ENCODE data around the gene HBD.

The HBD gene

DNA sequence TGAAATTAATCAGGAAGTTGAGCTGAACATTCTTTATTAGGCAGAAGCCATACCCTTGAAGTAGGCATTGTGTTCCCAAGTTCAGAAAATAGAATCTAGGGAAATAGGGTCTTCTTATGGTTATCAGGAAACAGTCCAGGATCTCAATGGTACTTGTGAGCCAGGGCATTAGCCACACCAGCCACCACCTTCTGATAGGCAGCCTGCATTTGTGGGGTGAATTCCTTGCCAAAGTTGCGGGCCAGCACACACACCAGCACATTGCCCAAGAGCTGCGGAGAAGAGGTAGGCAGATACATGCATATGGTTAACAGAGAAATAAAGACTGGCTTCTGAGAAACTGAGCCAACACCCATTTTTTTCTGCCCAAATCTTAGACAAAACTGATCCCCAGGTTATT is 1.5 kb downstream of the HBD start:
- no peak overlapping the region for H3K4me3 ChIP-seq (ENCODE audit: low read depth, low read length)
- DNase-seq (ENCODE audit: low read depth) = no peak

DNA sequence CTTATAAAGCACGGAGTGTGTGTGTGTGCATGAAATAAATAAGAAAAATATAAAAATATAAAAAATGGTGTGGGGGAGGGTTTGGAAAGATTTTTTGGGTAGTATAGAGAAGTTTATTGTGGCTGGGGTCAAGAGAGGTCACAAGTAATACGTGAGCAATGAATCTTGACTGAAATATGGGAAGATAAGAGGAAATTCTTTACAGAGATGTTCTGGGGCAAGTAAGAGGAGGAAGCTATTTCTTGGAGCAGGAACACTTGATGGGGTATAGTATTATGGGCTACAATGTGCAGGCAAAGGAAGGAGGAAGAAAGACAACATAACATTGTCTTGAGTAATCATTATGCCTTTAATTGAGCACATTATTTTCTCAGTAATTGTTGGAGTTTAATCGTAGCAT is 2.1 kb downstream of the HBD start:
- no peak for DNase-seq (ENCODE audit: low read depth)
- no peak for TF ChIP-seq CTCF (conservative IDR thresholded peaks at IDR 0.05; ENCODE audit: low read depth, low read length)
- H3K4me3 ChIP-seq (ENCODE audit: low read depth, low read length) = no peak overlapping the region

More for the DNA sequence above, 1.5 kb downstream of the HBD start:
- no peak for TF ChIP-seq CTCF (conservative IDR thresholded peaks at IDR 0.05; ENCODE audit: low read depth, low read length)

GRCh38 chr11:5231111-5231510 is 3.2 kb downstream of the HBD start:
- TF ChIP-seq CTCF (conservative IDR thresholded peaks at IDR 0.05; ENCODE audit: low read depth, low read length) = no peak
- no peak for DNase-seq (ENCODE audit: low read depth)
- no peak overlapping the region for H3K4me3 ChIP-seq (ENCODE audit: low read depth, low read length)

DNA sequence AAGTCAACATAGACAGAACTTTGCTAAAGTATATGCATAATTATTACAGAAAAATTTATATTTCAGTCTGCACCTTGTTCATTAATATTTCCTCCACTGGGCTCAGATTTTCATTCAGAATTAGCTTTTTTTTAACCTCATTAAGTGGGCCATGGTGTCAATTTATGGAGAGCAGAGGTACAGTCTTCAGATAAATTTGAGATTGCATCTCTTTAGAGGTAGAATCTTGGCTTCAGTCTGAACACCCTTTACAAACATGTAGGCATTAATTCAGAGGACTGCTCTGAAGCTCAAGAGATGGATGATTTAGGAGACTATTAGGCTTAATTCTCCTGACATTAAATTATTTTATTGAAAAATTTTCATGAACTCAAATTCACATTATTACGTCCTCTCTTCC is 4.0 kb downstream of the HBD start:
- no peak overlapping the region for H3K4me3 ChIP-seq (ENCODE audit: low read depth, low read length)
- no peak for DNase-seq (ENCODE audit: low read depth)

DNA sequence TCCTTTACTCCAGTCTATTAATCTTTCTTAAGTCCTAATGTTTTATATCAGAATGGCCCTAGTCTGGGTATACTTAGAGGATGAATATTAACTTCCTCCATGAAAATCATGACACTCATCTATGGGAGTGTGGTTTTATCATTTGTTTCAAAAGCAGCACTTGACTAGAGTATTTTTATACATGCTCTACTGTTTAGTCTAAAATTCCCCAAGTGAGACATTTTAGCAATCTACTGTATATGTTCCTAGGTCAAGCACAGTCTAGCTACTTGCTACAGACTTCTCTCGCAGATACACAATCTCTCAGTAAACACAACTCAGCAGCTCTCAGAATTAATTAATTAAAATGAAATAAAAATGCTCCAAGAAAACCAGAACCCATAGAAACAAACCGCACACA is 4.5 kb downstream of the HBD start:
- no peak for TF ChIP-seq CTCF (conservative IDR thresholded peaks at IDR 0.05; ENCODE audit: low read depth, low read length)
- no peak overlapping the region for H3K4me3 ChIP-seq (ENCODE audit: low read depth, low read length)

More for the DNA sequence above, 4.0 kb downstream of the HBD start:
- TF ChIP-seq CTCF (conservative IDR thresholded peaks at IDR 0.05; ENCODE audit: low read depth, low read length) = no peak

DNA sequence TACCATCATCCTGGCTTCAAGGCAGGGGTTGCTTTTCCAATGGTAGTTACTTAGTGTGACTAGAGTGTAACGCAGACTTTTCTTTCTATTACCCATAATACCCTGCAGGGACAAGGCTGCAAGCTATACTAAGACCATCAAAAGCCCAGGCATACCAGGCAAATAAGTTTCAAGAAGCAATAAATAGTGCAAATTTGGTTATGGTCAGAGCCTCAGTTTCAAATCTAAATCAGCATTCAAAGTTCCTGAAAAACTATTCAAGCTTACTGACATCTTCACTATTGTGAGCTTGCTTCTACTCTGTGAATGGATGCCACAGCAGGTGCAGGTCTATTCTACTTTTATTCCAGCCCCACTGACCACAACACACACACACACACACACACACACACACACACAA is 4.9 kb downstream of the HBD start:
- H3K4me3 ChIP-seq (ENCODE audit: low read depth, low read length) = no peak overlapping the region
- no peak for DNase-seq (ENCODE audit: low read depth)
- no peak for TF ChIP-seq CTCF (conservative IDR thresholded peaks at IDR 0.05; ENCODE audit: low read depth, low read length)

More for the DNA sequence above, 4.5 kb downstream of the HBD start:
- no peak for DNase-seq (ENCODE audit: low read depth)

DNA sequence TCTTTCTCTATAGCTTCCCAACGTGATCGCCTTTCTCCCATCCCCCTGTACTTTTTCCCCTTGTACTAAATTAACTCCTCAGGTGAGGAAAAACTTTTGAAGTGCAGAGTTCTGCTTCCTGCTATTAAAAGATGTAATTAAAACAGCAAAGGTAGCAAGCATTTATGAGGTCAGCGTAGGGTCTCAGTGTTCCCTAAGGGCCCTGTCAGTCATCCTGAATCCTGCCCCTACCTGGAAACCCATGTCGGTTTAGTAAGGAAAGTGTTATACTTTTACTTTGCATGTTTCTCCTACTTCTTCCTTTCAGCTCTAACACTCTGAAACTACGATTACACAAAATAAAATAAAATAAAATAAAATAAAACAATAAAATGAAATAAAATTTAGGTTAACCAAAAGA is 6.2 kb downstream of the HBD start:
- no peak for TF ChIP-seq CTCF (conservative IDR thresholded peaks at IDR 0.05; ENCODE audit: low read depth, low read length)
- H3K4me3 ChIP-seq (ENCODE audit: low read depth, low read length) = no peak overlapping the region
- no peak for DNase-seq (ENCODE audit: low read depth)

Measured in choroid plexus epithelial cell (primary cell).